ENCODE data around the gene FKBP1B. TPM values are rescaled to one million over a fixed set of nuclear protein-coding genes. Genes with fewer than 3 reads are reported as not detected.
A peak's percentile ranks its signal among the peaks of the same experiment; 100 is the strongest.

Gene FKBP1B
- total RNA-seq, 1 experiment from 2014 or later, result 11.8 TPM

DNA sequence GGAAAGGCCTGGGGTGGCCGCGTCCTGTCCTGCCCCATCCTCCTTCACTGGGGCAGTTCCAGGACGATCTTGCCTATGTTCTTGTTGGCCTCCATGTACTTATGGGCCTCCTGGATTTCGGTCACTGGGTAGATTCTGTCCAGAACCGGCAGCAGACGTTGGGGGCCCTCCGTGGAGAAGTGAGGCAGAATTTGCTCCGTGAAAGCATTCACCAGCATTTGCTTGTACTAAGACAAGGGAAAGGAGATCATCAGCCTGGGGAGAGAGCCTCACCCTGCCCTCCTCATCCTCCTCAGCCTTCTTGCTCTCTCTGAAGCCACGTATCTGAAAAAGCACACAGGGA lies 28.0 kb downstream of the FKBP1B start:
- H3K9me3 ChIP-seq (ENCODE audit: control insufficient read depth in 1 of 2, insufficient read depth in 1 of 2, low read depth in 1 of 2, low read length in 2 of 2), result no peaks in the 10 kb centered on the region
- H3K27me3 ChIP-seq (ENCODE audit: insufficient read depth, low read length), result no peaks in the 10 kb centered on the region
- peak overlapping the region; percentile 81 for H3K27ac ChIP-seq (ENCODE audit: low read depth, low read length)
- H3K4me3 ChIP-seq (replicated peaks in 1 of 2; ENCODE audit: low read depth in 1 of 2, low read length in 2 of 2), result peak overlapping the region; percentile 64 to 77
- H2AFZ ChIP-seq (ENCODE audit: low read depth, low read length, poor library complexity, severe bottlenecking), result no peak overlapping the region
- H4K20me1 ChIP-seq (ENCODE audit: insufficient read depth), result no peaks in the 10 kb centered on the region
- intact Hi-C loops (cut with micrococcal nuclease), result loop anchor here (2.0 to 5.0 kb wide), 2 partner anchors 27 to 135 kb away; partner anchors contain the start of gene UBXN2A
- ChIA-PET RAD21 (ENCODE audit: low non-redundant PET in 1 of 2, low total read pairs in 2 of 2, uncharacterized antibody in 2 of 2, unreplicated experiment in 2 of 2) (no interaction called here), CTCF (no interaction called here), POLR2A (interaction anchor here (1.0 to 1.9 kb wide), 3 partner anchors 11 to 150 kb away, joined by 3 to 26 read pairs (median 10); partner anchors contain the start of gene ATAD2B)
- BruUV-seq (replicated peaks), result no TSS peak
- peaks cover 36% of the 10 kb centered on the region for H3K79me2 ChIP-seq (ENCODE audit: insufficient read depth, low read length)
- TF ChIP-seq, protein P1, sequence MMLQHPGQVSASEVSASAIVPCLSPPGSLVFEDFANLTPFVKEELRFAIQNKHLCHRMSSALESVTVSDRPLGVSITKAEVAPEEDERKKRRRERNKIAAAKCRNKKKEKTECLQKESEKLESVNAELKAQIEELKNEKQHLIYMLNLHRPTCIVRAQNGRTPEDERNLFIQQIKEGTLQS (IDR thresholded peaks at IDR 0.05), result no peak
- TF ChIP-seq ELF1 (IDR thresholded peaks at IDR 0.05; ENCODE audit: borderline replicate concordance, low read depth) (no peak), CEBPB (IDR thresholded peaks at IDR 0.05; ENCODE audit: low read depth) (no peak), SP1 (IDR thresholded peaks at IDR 0.05; ENCODE audit: low read depth) (no peak), SIN3A (IDR thresholded peaks at IDR 0.05; ENCODE audit: low read depth) (no peak), CBX3 (IDR thresholded peaks at IDR 0.05; ENCODE audit: low read depth) (no peak), ZNF274 (IDR thresholded peaks at IDR 0.05; ENCODE audit: low read depth, low read length) (no peak), EGR1 (IDR thresholded peaks at IDR 0.05; ENCODE audit: low read depth) (no peak), EZH2 (IDR thresholded peaks at IDR 0.05) (no peak)
- TF ChIP-seq, protein P2, sequence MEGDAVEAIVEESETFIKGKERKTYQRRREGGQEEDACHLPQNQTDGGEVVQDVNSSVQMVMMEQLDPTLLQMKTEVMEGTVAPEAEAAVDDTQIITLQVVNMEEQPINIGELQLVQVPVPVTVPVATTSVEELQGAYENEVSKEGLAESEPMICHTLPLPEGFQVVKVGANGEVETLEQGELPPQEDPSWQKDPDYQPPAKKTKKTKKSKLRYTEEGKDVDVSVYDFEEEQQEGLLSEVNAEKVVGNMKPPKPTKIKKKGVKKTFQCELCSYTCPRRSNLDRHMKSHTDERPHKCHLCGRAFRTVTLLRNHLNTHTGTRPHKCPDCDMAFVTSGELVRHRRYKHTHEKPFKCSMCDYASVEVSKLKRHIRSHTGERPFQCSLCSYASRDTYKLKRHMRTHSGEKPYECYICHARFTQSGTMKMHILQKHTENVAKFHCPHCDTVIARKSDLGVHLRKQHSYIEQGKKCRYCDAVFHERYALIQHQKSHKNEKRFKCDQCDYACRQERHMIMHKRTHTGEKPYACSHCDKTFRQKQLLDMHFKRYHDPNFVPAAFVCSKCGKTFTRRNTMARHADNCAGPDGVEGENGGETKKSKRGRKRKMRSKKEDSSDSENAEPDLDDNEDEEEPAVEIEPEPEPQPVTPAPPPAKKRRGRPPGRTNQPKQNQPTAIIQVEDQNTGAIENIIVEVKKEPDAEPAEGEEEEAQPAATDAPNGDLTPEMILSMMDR (IDR thresholded peaks at IDR 0.05 in 2 of 3, conservative IDR thresholded peaks at IDR 0.05 in 1 of 3; ENCODE audit: borderline replicate concordance in 1 of 3, insufficient read depth in 1 of 3, low read depth in 2 of 3, low read length in 2 of 3), result no peak
- peak overlapping the region; percentile 83 for H3K4me2 ChIP-seq (ENCODE audit: low read length)
- peak overlapping the region; percentile 74 for H3K9ac ChIP-seq (ENCODE audit: low read length)
- H3K4me1 ChIP-seq (ENCODE audit: control insufficient read depth in 1 of 2, insufficient read depth in 2 of 2, low read length in 2 of 2), result peaks cover 4 to 15% of the 10 kb centered on the region in 2 experiments; a peak in 3 of 4 replicates
- H3K36me3 ChIP-seq (ENCODE audit: control insufficient read depth in 1 of 2, insufficient read depth in 2 of 2, low read length in 2 of 2), result peaks cover 15% of the 10 kb centered on the region in 2 experiments; a peak in 3 of 4 replicates
- no peak for DNase-seq (ENCODE audit: low read depth, low spot score)
- no peak for ATAC-seq
- H3K9me2 ChIP-seq (ENCODE audit: insufficient read depth), result no peaks in the 10 kb centered on the region
